Stimulated activated CD4-positive, alpha-beta T cell treated with anti-CD3 and anti-CD28 coated beads, Interleukin-1b, Interleukin-23, amount 100 ng/mL, for 4 hours (primary cell): ENCODE measurements around the gene ITCH.
"Not testable (repeated sequence)": the region's sequence is repeated elsewhere in the genome, so short reads cannot be mapped to it uniquely, and the experiment has no call there.

Source experiments
- DNase-seq, 2 donors: peaks; one replicate each; pipeline ENCODE4 v3.0.0-alpha.2; 2020; ENCODE audit warnings: low read depth in 2 of 2

Gene ITCH

GRCh38 chr20:34363062-34363464 is at the start of gene ITCH:
ITCH (plus strand) TSS chr20:34363273; CDS start chr20:34393812, 30,539 bp downstream.
- DNase-seq = peak; percentile 84 to 85

- DNase-seq = no peak
Observed at GRCh38 chr20:34315236-34315635, 47.8 kb upstream of the ITCH start.

- no peak for DNase-seq
Observed at GRCh38 chr20:34316196-34316814, 46.8 kb upstream of the ITCH start.

- no peak for DNase-seq
Observed at GRCh38 chr20:34318609-34319443, 44.2 kb upstream of the ITCH start.

- no peak for DNase-seq
Observed at GRCh38 chr20:34320861-34321260, 42.2 kb upstream of the ITCH start.

- no peak for DNase-seq
Observed at GRCh38 chr20:34322267-34323105, 40.6 kb upstream of the ITCH start.

- no peak for DNase-seq
Observed at GRCh38 chr20:34324541-34324940, 38.5 kb upstream of the ITCH start.

- not testable (repeated sequence) for DNase-seq
Observed at GRCh38 chr20:34328207-34328606, 34.9 kb upstream of the ITCH start.

GRCh38 chr20:34328928-34329677 is 34.0 kb upstream of the ITCH start:
- DNase-seq = no peak

GRCh38 chr20:34330861-34331544 is 32.1 kb upstream of the ITCH start:
- not testable (repeated sequence) for DNase-seq

GRCh38 chr20:34331838-34332237 is 31.2 kb upstream of the ITCH start:
- DNase-seq = no peak

- DNase-seq = no peak
Observed at GRCh38 chr20:34332262-34332920, 30.7 kb upstream of the ITCH start.

- no peak for DNase-seq
Observed at GRCh38 chr20:34333786-34334185, 29.3 kb upstream of the ITCH start.

GRCh38 chr20:34334654-34335407 is 28.2 kb upstream of the ITCH start:
- DNase-seq = no peak

- no peak for DNase-seq
Observed at GRCh38 chr20:34337544-34337943, 25.5 kb upstream of the ITCH start.

- DNase-seq = no peak
Observed at GRCh38 chr20:34337982-34338726, 24.9 kb upstream of the ITCH start.

- not testable (repeated sequence) for DNase-seq
Observed at GRCh38 chr20:34340726-34341125, 22.3 kb upstream of the ITCH start.

- not testable (repeated sequence) for DNase-seq
Observed at GRCh38 chr20:34341199-34341598, 21.9 kb upstream of the ITCH start.
